Activated T-helper 1 cell treated with anti-CD3 and anti-CD28 coated beads, Interleukin-12 subunit alpha, Interleukin-12 subunit beta, Interleukin-2, Interleukin-4 antibody, amounts not matched to agents 30 ng/mL and 10 ng/mL and 1 ng/mL, durations not matched to agents 14 hours and 24 hours and 36 hours (primary cell): ENCODE data around the gene FBN3. TPM values are rescaled to one million over a fixed set of nuclear protein-coding genes. Genes with fewer than 3 reads are reported as not detected.
"Not testable (repeated sequence)": the region's sequence is repeated elsewhere in the genome, so short reads cannot be mapped to it uniquely, and the experiment has no call there.

Experiments used
- DNase-seq: peaks from one replicate; pipeline ENCODE4 v3.0.0; 2021; ENCODE audit warnings: low spot score
- H3K27ac Mint-ChIP-seq: one replicate; pipeline ENCODE4 v1.8.0; 2021; ENCODE audit warnings: mild to moderate bottlenecking, mixed read lengths
- H3K27me3 Mint-ChIP-seq: one replicate; pipeline ENCODE4 v1.8.0; 2022; ENCODE audit warnings: mild to moderate bottlenecking, moderate library complexity, mixed read lengths; ENCODE audit not compliant: insufficient read depth
- H3K36me3 Mint-ChIP-seq: one replicate; pipeline ENCODE4 v1.8.0; 2021; ENCODE audit warnings: low read depth, mixed read lengths
- H3K4me1 Mint-ChIP-seq: one replicate; pipeline ENCODE4 v1.8.0; 2021; ENCODE audit warnings: low read depth, mixed read lengths
- H3K4me3 Mint-ChIP-seq: one replicate; pipeline ENCODE4 v1.8.0; 2021; ENCODE audit warnings: mild to moderate bottlenecking, moderate library complexity, mixed read lengths
- H3K9me3 Mint-ChIP-seq: one replicate; pipeline ENCODE4 v1.8.0; 2021; ENCODE audit warnings: mixed read lengths
- intact Hi-C: fragments of 100-400 bp; cut with micrococcal nuclease; formaldehyde crosslinking; loops from one replicate; pipeline ENCODE4 v1.15.1; 2024
- total RNA-seq: library from RNA; stranded (reverse); gene quantifications from 2 replicates; pipeline ENCODE4 v1.2.3, GENCODE V29; 2022

Gene FBN3
- total RNA-seq, 1 donor from 2014 or later = not detected

GRCh38 chr19:8159322-8159721, 9.9 kb upstream of the FBN3 start:
- H3K27ac Mint-ChIP-seq, DNase-seq, H3K4me3 Mint-ChIP-seq, H3K36me3 Mint-ChIP-seq, H3K9me3 Mint-ChIP-seq: not testable (repeated sequence)
- Mint-ChIP-seq H3K27me3 (peaks cover 15% of the 10 kb centered on the region), H3K4me1 (peaks cover 15% of the 10 kb centered on the region)
- intact Hi-C loops = loop anchor here (2.0 kb wide), 2 partner anchors 33 to 215 kb away; no protein-coding TSS in a partner anchor

DNA sequence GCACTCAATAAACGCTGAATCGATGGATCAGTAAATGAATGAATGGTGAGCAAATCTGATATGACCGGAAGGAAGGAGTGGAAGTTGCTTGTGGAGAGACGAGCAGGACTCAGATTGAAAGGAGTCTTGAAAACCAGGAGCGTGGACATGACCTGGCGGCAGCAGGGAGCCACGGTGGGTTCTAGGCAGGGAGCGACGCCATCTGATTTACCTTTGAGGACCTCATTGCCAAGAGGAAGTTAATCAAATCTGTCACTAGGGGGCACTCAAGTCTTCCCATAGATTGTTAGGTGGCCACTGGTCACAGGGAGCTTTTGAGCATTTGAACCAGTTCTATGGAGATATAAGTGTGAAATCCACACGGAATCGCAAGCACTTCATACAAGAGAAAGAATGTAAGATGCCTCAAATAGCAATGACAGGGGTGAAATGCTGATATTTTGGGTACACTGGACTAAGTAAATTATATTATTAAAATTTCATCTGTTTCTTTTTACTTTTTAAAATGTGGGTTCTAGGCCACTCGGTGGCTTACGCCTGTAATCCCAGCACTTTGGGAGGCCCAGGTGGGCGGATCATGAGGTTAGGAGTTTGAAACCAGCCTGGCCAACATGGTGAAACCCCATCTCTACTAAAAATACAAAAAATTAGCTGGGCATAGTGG, 9.2 kb upstream of the FBN3 start:
- H3K27ac Mint-ChIP-seq = no peak overlapping the region
- H3K36me3 Mint-ChIP-seq = no peaks in the 10 kb centered on the region
- intact Hi-C loops = loop anchor here (1.0 to 2.0 kb wide), 5 partner anchors 34 to 214 kb away; partner anchors contain the start of genes CERS4, NDUFA7 and RPS28
- peak; percentile 43 for DNase-seq
- H3K4me3 Mint-ChIP-seq = no peak overlapping the region
- no peaks in the 10 kb centered on the region for H3K9me3 Mint-ChIP-seq
- H3K4me1 Mint-ChIP-seq = peaks cover 15% of the 10 kb centered on the region
- H3K27me3 Mint-ChIP-seq = peaks cover 19% of the 10 kb centered on the region

- H3K4me3 Mint-ChIP-seq = no peak overlapping the region
- no peaks in the 10 kb centered on the region for H3K9me3 Mint-ChIP-seq
- H3K27me3 Mint-ChIP-seq = peaks cover 35% of the 10 kb centered on the region
- H3K27ac Mint-ChIP-seq = no peak overlapping the region
- H3K36me3 Mint-ChIP-seq = no peaks in the 10 kb centered on the region
- intact Hi-C loops = no loop called here
- H3K4me1 Mint-ChIP-seq = peaks cover 7% of the 10 kb centered on the region
- no peak for DNase-seq
Measured at GRCh38 chr19:8155318-8155717, 5.9 kb upstream of the FBN3 start.

DNA sequence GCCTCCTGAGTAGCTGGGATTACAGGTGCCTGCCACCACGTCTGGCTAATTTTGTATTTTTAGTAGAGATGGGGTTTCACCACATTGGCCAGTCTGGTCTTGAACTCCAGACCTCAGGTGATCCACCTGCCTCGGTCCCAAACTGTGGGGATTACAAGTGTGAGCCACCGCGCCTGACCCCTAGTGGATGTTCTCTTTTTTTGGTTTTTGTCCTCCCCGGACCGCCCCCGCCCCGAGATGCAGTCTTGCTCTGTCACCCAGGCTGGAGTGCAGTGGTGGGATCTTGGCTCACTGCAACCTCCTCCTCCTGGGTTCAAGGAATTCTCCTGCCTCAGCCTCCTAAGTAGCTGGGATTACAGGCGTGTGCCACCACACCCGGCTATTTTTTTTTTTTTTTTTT, 4.6 kb upstream of the FBN3 start:
- H3K4me3 Mint-ChIP-seq, H3K9me3 Mint-ChIP-seq, H3K36me3 Mint-ChIP-seq, H3K27ac Mint-ChIP-seq, intact Hi-C loops, DNase-seq, H3K4me1 Mint-ChIP-seq: not testable (repeated sequence)
- H3K27me3 Mint-ChIP-seq = peaks cover 43% of the 10 kb centered on the region

DNA sequence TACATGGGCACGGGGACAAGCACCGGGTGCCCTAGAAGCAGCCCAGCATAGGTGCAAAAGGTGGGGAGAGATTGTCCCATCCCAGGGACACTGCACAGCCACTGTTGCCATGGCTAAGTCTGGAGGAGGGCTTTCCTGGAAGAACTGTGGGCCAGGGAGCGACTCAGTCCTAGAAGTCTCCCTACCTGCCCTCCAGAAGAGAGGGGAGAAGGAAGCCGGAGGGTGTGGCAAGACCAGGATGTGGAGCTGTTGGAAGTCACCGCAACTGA, 2.3 kb upstream of the FBN3 start:
- intact Hi-C loops = no loop called here
- H3K9me3 Mint-ChIP-seq = no peaks in the 10 kb centered on the region
- H3K4me3 Mint-ChIP-seq = no peak overlapping the region
- H3K27me3 Mint-ChIP-seq = peaks cover 47% of the 10 kb centered on the region
- no peaks in the 10 kb centered on the region for H3K36me3 Mint-ChIP-seq
- H3K4me1 Mint-ChIP-seq = no peaks in the 10 kb centered on the region
- no peak for DNase-seq
- no peak overlapping the region for H3K27ac Mint-ChIP-seq

GRCh38 chr19:8150998-8151766, 1.8 kb upstream of the FBN3 start:
- intact Hi-C loops = no loop called here
- no peak for DNase-seq
- Mint-ChIP-seq H3K4me3 (no peak overlapping the region), H3K36me3 (no peaks in the 10 kb centered on the region), H3K9me3 (no peaks in the 10 kb centered on the region), H3K4me1 (no peaks in the 10 kb centered on the region), H3K27ac (no peak overlapping the region), H3K27me3 (peaks cover 49% of the 10 kb centered on the region)

DNA sequence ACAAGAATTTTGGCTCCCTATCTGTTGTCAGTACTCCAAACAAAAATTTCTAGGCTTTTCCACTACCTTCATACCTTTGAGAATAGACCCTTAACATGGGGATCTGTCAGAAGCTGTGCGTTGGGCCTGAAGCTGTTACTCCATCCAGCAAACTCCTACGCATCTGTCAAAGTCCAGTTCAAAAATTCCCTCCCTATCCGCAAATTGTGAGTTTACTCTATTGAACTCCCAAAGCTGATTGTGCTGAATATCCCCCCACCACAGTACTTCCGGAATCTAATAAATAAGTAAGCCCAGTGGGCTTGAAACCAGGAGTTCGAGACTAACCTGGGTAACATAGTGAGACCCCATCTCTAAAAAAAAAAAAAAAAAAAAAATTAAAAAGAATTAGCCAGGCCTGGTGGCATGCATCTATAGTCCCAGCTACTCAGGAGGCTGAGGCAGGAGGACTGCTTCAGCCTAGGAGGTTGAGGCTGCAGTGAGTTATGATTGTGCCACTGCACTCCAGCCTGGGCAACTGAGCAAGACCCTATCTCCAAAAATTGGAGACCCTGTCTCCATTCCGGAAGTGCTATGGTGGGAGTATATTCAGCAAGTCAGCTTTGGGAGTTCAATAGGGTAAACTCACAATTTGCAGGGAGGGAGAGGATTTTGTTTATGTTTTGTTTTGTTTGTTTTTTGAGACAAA, 930 bp upstream of the FBN3 start:
- no peaks in the 10 kb centered on the region for H3K4me1 Mint-ChIP-seq
- peaks cover 47% of the 10 kb centered on the region for H3K27me3 Mint-ChIP-seq
- DNase-seq = no peak
- H3K4me3 Mint-ChIP-seq = no peak overlapping the region
- no peaks in the 10 kb centered on the region for H3K9me3 Mint-ChIP-seq
- H3K36me3 Mint-ChIP-seq = no peaks in the 10 kb centered on the region
- H3K27ac Mint-ChIP-seq = no peak overlapping the region
- intact Hi-C loops = no loop called here

DNA sequence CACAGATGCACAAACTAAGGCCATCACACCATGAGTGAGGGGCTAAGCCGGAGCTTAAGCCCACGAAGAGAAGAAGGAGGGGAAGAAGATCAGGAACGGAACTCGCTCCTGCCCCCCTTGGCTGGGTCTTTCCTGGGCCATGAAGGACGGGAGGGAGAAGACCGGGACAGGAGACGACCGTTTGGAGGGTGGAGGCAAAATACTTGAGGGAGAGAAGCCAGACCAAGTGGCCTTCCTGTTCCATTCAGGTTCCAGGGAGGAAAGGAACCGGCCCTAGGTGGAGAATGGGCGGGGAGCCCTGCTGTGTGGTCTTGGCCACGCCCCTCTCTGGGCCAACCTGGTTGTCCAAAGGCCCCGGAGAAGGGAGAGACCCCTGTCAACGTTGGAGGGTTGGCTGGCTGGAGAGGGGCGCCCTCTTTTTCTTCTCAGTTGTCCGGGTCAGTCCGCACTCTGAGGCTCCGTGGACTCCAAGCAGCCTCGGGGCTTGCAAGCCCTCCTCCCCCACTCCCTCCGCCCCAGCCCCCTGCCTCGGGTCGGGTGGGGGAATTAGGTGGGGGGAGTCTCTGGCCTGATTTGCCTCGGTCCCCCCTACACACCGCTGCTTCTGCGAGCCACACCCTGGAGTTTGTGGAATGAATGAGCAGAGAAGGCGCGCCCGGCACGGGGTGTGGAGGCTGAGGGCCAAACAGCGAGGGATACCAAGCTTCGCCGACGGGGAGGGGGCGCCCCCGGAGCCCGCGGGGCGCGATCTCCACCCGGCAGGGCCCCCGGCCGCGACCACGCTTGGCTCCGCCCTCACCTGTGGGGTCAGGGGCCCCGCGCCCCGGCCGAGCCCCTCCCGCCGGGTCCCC, 757 bp downstream of the FBN3 start:
- Mint-ChIP-seq H3K36me3 (no peaks in the 10 kb centered on the region), H3K4me1 (no peaks in the 10 kb centered on the region), H3K9me3 (no peaks in the 10 kb centered on the region), H3K27ac (no peak overlapping the region), H3K4me3 (no peak overlapping the region), H3K27me3 (peaks cover 39% of the 10 kb centered on the region)
- intact Hi-C loops = no loop called here
- DNase-seq = no peak

DNA sequence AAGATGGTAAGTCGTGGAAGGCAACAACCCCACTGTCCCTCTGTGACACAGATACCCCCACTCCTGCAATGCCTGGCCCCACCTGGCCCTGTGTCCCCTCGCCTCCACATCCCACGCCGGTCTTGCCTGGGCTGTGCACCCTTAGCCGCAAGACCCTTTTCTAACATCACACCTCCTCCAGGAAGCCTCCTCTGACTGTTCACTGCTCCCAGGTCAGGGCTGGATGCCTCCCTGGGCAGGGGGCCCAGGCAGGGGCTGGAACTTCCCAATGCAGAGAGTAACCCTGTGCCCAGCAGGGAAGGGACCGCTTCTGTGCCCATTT, 1.3 kb downstream of the FBN3 start:
- Mint-ChIP-seq H3K27ac (no peak overlapping the region), H3K4me3 (no peak overlapping the region), H3K9me3 (no peaks in the 10 kb centered on the region), H3K27me3 (peaks cover 36% of the 10 kb centered on the region), H3K4me1 (no peaks in the 10 kb centered on the region), H3K36me3 (no peaks in the 10 kb centered on the region)
- DNase-seq = no peak
- intact Hi-C loops = no loop called here

DNA sequence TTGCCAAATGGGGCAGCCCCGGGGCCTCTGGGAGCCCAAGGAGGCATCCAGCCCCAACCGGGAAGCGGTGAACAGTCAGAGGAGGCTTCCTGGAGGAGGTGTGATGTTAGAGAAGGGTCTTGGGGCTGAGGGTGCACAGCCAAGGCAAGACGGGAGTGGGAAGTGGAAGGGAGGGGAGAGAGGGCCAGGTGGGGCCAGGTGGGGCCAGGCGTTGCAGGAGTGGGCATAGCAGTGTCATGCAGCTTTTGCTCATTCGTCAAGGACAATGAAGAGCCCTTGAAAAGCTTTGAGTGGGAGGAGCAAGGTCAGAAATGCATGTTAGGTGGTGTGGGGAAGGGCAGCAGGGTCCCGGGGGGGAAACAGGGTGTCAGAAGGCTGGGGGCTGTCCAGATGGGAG, 1.8 kb downstream of the FBN3 start:
- H3K4me1 Mint-ChIP-seq = no peaks in the 10 kb centered on the region
- peaks cover 36% of the 10 kb centered on the region for H3K27me3 Mint-ChIP-seq
- no peak overlapping the region for H3K4me3 Mint-ChIP-seq
- no peak overlapping the region for H3K27ac Mint-ChIP-seq
- no peaks in the 10 kb centered on the region for H3K9me3 Mint-ChIP-seq
- no peaks in the 10 kb centered on the region for H3K36me3 Mint-ChIP-seq
- intact Hi-C loops = no loop called here
- DNase-seq = no peak

GRCh38 chr19:8146877-8147581, 2.4 kb downstream of the FBN3 start:
- H3K27me3 Mint-ChIP-seq = peaks cover 36% of the 10 kb centered on the region
- H3K27ac Mint-ChIP-seq = no peak overlapping the region
- no peaks in the 10 kb centered on the region for H3K4me1 Mint-ChIP-seq
- H3K9me3 Mint-ChIP-seq = no peaks in the 10 kb centered on the region
- no peak overlapping the region for H3K4me3 Mint-ChIP-seq
- H3K36me3 Mint-ChIP-seq = no peaks in the 10 kb centered on the region
- no peak for DNase-seq
- intact Hi-C loops = no loop called here

- Mint-ChIP-seq H3K27me3 (peaks cover 15% of the 10 kb centered on the region), H3K4me1 (no peaks in the 10 kb centered on the region), H3K27ac (no peak overlapping the region), H3K36me3 (no peaks in the 10 kb centered on the region), H3K4me3 (no peak overlapping the region), H3K9me3 (no peaks in the 10 kb centered on the region)
- no peak for DNase-seq
- intact Hi-C loops = no loop called here
Measured at GRCh38 chr19:8144273-8144995, 5.0 kb downstream of the FBN3 start.
